ENCODE measurements around the gene FHOD3.
A peak's percentile ranks its signal among the peaks of the same experiment; 100 is the strongest.
"Not testable (repeated sequence)": the region's sequence is repeated elsewhere in the genome, so short reads cannot be mapped to it uniquely, and the experiment has no call there.

Gene FHOD3

DNA sequence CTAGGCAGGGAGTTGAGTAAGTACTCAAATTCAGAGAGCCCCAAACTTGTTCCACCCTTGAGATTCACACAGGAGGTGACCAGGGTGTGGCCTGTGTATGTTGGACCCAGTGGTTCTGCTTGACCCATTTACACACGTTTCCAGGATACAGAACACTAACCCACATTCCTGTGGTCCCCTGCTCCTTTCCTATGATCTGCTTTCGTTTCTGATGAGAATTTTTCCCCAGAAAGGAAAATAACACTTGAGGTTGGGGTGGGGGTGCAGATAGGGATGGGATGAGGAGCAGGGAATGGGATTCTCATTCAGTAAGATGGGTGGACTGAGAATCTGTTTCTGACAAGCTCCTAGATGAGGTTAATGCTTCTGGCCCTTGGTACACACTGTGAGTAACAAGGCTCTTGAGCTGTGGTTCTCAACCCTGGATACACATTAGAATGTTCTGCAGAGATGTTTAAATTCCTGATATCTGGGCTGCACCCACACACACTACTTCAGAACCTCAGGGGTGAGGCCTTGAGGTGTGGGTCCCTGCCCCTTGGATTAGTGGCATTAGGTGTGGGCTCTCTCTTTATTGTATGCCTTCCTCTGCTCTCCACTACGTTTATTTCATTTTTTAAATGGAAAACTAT lies 472.9 kb downstream of the FHOD3 start:
- no peak for DNase-seq

DNA sequence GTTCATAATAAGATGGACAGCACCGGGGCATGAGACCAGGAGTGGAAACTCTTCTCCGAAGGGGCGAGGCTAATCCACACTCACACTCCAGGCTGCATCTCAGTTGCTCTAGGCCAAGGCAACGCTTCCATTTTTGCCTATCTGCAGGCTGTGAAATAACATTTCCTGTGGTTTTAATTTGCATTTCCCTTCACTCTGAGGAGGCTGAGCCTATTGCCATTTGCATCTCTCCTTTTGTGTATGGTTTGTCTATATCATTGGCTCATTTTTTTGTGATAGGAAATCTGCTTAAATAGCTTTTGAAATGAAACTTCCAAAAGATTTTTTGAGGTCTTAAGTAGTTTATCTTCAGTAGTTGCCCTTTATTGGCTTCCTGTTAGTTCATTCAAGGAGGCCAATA lies 473.7 kb downstream of the FHOD3 start:
- no peak for DNase-seq

DNA sequence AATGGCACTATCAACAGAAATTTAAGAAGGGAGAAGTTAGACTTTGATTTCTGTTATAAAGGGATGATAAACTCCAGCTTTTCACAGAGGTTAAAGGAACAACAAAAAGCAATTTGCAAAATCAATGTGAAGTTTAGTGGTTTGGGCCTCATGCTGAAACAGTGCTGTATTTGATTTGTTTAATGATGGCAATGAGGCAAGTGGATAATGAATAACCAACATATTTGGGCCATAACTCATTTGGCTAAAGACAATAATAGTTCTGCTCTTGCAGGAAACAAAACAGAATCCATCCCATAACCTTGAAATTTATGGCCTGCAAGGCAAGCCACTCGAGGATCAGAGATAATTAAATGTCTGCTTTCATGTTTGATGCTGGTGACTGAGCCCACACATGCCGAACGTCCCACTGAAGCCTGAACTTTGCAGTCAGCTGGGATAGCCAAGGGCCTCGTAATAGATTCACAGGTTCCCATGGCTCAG lies 474.8 kb downstream of the FHOD3 start:
- DNase-seq: no peak

DNA sequence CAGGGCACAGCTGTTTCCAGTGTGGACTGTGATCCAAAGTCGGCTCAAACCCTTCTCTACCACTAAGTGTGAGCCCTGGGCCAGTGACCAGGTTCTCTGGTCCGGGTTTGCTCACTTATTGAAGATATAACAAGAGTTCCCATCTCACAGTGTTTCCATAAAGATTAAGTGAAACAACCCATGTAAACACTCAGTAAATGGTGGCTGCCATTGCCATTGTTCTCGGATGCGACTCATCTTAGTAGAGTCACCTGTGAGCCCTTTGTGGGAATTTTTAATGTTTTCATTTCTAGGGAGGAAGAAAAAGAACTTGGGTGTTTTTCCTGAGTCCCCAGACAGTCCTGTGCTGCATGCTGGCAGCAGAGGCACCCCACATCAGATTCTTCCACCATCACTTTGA lies 477.9 kb downstream of the FHOD3 start:
- DNase-seq: no peak

DNA sequence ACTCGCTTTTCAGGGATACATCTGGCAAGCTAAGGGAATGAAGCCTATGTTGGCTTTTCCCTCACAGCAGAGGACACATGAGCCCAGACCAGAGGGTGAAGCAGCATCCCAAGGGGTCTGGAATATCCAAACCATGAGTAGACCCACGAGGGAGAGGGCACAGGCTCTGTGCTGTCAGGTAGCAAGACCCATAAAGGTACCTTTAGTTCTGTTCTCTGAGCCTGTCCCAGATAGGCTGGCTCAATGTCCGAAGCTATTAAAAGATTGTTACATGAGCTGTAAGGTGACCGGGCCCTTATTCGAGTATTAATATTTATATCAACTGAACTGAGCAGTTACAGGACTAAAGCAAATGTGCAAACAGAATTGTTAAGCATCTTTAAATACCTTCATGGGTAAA lies 479.1 kb downstream of the FHOD3 start:
- no peak for DNase-seq

DNA sequence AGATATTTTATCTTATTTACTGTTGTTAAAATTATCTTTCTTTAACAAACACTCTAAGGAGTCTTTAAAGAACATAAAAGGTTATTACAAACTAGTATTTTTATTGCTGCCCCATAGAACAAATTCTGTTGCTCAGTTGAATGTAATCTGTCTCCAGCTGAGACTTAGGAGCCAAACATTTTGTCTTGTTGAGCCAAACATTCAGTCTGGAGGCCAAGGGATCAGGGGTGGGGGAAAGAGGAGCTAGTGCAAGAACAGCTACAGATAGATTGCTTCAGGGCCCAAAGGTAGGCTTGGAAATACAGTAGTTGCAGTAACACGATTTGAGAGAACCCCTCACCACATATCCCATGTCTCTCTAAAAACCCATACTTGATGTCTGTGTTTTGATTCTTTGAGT lies 480.1 kb downstream of the FHOD3 start:
- DNase-seq: no peak

DNA sequence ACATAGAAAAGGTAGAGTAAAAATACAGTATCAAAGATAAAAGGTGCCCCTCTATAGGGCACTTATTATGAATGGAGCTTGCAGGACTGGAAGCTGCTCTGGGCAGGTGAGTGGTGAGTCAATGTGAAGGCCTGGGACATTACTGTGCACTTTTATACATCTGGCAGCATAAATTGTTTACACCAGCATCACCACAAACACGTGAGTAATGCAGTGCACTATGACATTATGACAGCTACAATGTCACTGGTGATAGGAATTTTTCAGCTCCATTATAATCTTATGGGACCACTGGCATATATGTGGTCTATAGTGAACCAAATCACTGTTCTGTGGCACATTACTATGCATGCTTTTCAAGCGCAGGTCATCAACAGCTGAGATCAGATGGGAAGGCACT lies 483.2 kb downstream of the FHOD3 start:
- DNase-seq: no peak

DNA sequence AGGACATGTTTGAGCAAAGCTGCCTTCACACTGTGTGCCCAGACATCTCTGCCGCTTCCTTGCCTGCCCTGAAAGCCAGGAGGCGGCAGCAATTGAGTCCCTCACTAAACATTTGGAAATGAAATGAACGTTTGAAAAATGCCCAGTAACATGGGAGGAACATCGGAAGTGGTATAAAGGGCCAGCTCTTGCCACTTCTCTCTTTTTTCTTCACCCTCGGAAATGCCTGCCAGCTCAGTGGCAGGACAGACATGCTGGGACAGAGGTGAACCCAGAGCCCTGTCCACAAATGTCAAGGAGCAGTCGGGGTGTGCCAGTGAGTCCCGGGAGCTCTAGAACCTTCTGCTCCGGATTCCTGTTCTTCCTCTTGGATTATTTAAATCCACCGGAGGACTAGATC lies 485.2 kb downstream of the FHOD3 start:
- no peak for DNase-seq

DNA sequence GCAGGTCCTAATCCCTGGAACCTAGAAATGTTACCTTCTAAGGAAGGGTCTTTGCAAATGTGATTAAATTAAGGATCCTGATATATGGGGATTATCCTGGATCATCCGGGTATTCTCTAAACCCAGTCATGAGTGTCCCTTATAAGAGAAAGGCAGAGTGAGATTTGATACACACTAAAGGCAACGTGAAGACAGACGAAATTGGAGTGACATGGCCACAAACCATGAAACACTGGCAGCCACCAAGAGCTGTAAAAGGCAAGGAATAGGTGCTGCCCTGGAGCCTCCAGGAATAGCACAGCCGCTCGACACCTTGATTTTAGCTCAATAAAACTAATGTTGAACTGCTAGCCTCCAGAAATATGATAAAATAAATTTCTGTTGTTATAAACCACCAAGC lies 486.3 kb downstream of the FHOD3 start:
- no peak for DNase-seq

DNA sequence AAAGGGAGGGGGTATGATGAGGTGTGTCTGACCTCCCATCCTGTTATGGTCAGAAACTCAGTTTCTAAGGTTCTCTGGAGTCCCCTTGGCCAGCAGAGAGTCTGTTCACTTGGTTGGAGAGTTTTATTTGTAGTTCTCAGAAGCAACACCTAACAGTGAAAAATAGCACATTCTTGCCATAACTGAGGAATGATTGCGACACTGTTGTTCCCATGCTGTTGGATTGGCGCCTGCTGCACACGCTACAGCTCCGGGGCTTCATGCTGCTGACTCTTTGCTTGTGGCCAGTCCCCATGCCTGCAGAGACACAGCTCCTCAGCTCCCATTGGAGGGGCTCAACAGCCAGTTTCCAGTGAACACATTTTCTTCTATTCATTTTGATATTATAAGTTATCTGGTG lies 489.2 kb downstream of the FHOD3 start:
- no peak for DNase-seq

DNA sequence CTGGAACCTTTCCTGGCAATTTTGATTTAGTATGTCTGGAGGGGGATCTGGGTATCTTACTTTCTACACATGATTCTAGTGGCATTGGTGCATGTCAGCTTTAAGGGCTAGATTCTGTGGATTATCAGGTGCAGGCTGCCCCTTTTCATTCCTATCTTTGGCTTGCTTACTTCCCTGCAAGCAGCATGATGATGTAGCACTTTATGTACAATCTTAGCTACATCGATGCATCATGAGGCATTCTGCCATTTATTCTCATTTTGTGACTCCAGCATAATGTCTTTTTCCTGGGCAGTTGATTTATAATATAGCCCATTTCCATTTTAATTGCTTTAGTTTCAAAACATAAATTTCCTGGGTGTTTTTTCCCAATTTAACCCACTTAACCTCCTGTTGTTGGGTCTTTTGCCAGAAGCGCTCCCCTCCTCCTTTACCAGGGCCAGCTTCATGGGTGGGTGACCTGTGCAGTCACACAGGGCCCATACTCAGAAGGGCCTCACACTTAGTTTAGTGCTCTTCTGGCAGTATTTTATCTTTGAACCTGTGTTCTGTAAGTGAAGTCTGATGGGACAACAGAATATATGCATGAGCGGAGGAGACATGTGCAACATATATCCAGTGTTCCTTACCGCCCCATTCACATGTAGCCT lies 495.2 kb downstream of the FHOD3 start:
- DNase-seq: no peak

DNA sequence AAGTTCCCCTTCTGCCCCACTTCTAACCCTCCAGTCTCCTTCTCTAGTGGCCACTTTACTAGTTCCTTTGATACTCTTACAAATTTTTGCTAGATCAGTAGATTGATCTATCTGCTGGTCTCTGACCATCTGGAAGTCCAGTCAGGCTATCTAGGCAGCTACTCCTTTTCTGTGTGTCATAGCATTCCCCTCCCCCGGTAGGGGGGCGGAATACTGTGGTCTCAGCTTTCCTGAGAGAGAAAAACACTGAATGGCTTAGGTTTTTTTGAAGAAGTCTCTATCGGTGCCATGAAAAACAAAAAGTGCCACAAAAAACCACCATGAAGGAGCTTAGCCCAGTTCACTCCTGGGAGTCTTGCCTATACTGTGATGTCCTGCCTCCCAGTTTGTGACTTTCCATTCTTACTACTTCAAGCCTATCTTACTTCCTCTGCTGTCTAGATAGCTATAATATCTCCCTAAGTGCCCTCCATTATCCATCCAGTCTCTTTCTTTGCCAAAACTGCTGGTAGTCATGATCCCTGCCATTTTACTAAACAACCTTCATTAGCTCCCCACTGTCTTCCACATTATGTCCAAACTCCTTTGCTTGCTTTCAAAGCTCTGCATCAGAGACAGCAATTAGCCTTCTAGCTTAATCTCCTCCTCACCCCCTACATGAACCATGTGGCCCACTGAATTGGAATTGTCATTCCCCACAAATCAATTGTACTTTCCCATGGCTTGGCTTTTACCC lies 501.4 kb downstream of the FHOD3 start:
- DNase-seq: no peak

DNA sequence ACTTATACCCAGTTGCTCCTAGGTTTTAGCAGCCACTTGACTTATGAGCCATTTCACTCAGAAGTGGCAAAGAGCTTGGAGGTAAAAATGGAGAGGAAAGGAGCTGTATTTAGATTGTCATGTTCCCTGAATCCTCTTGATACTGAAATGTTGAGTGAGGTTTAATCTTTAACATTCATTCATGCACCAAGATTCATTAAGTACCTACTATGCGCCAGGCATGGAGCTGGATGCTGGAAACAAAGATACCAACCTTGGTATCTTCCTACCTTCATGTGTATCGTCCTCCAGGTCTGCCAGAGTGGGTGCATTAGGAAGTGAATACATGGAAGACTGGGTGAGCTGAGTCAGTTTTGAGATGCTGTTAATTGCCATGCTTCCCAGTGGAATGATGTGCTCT lies 507.6 kb downstream of the FHOD3 start:
- DNase-seq: no peak

DNA sequence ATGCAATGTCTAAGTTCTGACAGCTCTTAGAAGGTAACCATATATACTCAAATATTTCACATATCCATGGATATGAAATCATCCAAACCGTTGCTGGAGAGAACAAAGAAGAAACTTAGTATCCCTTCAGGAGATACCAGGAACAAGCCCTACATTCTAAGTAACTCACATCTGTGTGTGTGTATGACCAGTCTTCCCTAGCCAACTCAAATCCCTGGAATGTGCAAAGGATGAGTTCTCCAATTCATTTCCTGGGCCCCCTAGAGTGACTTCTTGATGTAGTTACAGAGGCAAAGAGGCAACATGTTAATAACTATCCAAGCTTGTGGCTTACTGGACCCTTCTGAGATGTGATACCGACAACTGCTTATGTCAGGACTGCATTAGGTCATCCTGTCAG lies 511.2 kb downstream of the FHOD3 start:
- no peak for DNase-seq

DNA sequence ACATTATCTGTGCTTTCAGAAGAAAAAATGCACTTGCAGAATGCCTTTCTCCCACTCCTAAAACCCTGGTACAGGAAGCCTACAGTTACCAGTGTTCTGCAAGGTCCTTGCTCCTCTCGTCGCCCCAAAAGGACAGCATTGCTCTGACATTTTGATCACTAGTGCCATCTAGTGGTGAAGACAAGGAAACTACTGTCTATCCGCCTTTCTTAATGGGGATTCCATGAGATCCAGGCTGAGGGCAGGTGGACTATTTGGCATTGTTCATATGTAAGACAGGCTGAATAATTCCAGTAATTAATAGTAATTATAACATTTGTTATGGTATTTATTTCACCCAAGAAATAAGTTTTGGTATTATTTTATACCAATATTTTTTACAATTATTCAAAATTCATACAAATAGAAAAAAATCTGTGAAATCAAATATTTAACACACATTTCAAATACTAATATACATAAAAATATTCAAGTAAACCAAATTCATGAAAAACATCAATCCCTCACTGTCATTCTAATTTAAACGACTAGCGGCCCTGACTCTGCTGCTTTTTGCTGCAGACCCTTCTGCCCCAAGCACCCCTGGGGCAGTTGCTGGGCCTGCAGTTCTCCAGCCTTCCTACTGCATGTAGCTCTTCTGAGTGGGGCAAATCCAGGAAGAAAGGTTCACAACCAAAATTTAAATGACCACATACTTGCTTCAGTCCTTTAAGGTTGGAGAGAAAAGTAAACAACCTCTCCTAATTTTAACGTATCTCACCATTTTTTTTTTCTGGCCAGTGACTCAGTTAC lies 512.3 kb downstream of the FHOD3 start:
- peak; percentile 69 for DNase-seq

DNA sequence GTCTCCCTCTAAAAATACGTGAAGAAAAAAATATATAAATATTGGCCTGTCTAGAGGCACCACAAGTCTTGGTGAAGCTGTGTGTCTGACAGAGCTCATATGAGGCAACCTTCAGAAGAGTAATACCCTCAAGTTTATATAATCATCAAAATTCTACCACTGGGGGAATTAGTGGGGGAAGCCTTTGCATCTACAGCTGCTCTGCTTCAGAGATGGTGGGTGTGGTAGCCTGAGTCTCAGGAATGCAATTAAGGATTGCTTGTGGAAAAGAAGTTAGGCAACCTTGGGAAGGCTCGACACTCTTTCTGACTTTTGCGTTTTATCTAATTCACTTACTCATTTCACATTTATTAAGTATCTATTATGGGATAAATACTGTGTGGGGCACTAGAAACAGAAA lies 513.9 kb downstream of the FHOD3 start:
- no peak for DNase-seq

DNA sequence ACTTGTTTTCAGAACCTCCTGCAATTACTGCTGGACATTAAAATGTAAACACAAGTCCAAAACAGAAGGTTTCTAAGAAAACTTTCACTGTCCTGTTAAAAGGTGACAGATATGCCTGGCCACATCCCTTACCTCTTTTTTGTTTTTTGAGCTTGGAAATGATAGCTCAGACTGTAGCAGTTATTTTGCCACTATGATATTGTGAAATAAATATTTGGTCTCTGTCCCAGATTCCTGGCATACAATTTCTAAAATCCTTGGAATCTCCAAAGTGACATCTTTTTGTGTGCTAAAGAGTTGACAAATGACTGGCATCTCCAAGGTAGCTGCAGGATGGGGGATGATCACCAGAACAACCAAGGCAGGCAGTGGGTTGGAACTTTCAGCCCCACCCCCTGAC lies 514.4 kb downstream of the FHOD3 start:
- no peak for DNase-seq

DNA sequence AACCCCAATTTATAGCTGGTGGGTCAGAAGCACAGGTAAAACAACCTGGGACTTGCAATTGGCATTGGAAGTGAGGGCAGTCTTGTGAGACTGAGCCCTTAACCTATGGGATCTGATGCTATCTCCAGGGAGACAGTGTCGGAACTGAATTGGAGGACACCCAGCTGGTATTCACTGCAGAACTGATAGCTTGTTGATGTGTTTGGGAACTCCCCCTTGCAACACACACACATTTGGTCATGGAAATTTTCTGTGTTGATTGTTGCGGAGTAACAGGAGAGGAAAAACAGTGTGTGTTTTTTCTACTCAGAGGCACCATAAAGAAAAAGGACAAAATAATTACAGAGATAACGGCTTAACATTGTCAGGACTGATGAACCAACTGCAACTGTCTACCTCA lies 515.2 kb downstream of the FHOD3 start:
- DNase-seq: no peak

DNA sequence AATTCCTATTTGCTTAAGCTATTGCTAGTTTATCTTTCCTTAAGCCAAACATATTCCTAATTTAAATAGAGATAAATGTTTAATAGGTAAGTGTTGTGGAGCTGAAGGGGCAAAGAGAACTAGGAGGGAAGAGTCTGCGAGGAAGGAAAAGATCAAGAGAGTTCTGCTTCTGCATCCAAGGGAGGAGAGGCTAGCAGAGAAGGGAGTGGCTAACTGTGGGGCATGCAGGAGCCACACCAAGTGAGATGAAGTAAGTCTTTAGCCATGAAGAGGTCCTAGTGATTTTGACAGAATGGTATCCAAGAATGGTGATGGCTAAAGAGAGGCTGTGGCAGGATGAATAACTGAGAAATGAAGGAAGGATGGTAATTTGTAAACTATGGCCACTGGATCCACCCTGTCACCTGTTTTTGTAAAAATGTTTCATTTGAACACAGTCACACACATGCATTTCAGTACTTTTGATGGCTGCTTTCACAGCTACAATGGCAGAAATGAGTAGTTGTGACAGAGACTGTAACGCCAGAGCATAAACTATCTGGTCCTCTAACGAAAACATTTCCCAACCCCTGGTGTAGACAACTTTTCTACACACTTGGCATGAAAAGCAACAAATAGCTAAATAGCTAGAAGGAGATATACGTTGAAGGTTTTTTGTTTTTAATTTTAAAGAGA lies 515.7 kb downstream of the FHOD3 start:
- no peak for DNase-seq

DNA sequence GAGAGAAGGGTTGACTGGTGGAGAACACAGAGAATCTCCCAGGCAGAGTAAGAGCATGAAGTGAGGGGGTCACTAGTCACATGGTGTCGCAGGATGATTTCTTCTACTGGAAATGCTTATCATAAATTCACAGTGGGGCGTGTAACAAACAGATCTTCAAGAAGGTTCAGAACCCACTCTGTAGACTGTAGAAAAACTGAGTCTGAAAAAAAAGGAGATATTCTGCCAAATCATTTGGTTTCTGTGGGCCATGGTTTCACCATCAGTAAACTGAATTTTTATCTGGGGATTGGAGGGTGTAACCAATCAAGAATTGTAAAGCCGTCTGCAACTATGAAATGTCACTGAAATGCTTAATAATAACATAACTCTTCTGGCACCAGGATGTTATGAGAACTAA lies 516.3 kb downstream of the FHOD3 start:
- no peak for DNase-seq

DNA sequence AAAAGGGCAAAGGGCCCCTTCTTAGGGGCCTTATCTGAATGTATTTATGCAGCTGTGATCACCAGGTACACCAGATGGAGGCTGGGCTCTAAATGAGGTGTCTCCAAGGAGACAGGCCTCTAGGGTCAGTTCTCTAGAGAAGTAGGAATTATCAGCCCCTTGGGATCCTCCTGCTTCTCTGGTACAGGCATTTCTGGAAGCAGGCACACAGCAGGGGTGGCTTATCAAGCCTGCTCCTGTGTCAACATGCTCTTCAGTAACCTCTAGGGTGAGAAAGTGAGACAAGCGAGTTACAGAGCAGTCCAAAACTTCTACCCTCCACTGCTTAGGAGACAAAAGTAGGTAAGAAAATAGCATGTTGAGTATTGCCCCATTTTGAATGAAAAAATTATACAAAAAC lies 517.5 kb downstream of the FHOD3 start:
- DNase-seq: no peak

DNA sequence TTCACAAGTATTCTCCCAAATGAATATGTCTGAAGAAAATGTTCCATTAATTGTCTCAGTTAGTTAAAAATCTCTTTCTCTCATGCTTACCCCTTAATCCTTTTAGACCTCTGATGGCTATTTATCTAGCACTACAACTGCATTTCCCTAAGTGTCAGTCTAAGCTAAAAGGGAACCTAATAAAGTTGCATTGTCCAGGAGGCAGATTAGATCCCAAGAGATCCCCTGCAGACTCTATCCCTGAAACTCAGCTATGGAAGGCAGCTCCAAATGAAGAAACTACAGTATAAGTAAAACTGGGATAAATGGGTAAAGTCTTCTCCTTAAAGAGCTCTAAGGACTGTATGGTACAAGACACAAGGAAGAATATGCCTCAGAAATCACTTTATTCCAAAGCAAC lies 518.6 kb downstream of the FHOD3 start:
- DNase-seq: not testable (repeated sequence)

DNA sequence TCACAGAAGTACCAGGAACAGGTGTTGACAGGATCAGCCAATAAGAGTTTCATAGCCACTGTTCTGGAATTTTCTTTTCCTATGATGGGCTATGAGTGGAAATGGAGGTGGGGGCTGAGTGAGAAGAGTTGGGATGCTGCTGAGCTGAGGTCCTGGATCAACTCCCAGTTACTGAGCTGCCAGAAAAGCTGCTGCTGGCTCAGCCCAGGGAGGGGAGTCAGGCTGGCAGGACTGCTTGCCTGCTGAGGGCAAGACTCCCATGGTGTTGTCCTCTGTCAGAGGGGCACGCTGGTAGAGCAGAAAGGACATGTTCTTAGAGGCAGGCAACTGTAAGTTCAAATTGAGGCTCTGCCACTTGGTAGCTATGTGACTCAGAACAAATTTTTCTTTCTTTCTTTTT lies 519.5 kb downstream of the FHOD3 start:
- DNase-seq: no peak
